Hepatocyte (in vitro differentiated cells): ENCODE data around the gene PAX5. TPM values are rescaled to one million over a fixed set of nuclear protein-coding genes. Genes with fewer than 3 reads are reported as not detected.
A peak's percentile ranks its signal among the peaks of the same experiment; 100 is the strongest.

ENCODE experiments used
- DNase-seq: peaks from one replicate; pipeline ENCODE4 v3.0.0-alpha.2; 2016; ENCODE audit warnings: low spot score
- H2AFZ ChIP-seq: fragments of 200-600 bp; sonication (generic); 2 replicates; pipeline ENCODE4 v1.6.0; 2016; ENCODE audit warnings: antibody characterized with exemption, mild to moderate bottlenecking
- H3K27ac ChIP-seq: fragments of 200-600 bp; sonication (generic); 2 replicates; pipeline ENCODE4 v1.5.1; 2016; ENCODE audit warnings: mild to moderate bottlenecking
- H3K27me3 ChIP-seq: fragments of 200-600 bp; sonication (generic); 2 replicates; pipeline ENCODE4 v1.6.1; 2016
- H3K36me3 ChIP-seq: fragments of 200-600 bp; sonication (generic); replicated peaks from 2 replicates; pipeline ENCODE4 v1.5.1; 2016; ENCODE audit warnings: low read depth; ENCODE audit not compliant: insufficient read depth
- H3K4me1 ChIP-seq: fragments of 200-600 bp; sonication (generic); 2 replicates; pipeline ENCODE4 v1.5.1; 2016; ENCODE audit warnings: mild to moderate bottlenecking, moderate library complexity; ENCODE audit not compliant: insufficient read depth
- H3K4me2 ChIP-seq: fragments of 200-600 bp; sonication (generic); 2 replicates; pipeline ENCODE4 v1.6.0; 2016
- H3K4me3 ChIP-seq: fragments of 200-600 bp; sonication (generic); 2 replicates; pipeline ENCODE4 v1.5.1; 2016; ENCODE audit warnings: mild to moderate bottlenecking
- H3K79me2 ChIP-seq: fragments of 200-600 bp; sonication (generic); 2 replicates; pipeline ENCODE4 v1.6.0; 2017; ENCODE audit warnings: mild to moderate bottlenecking
- H3K9me2 ChIP-seq: fragments of 200-600 bp; sonication (generic); replicated peaks from 2 replicates; pipeline ENCODE4 v1.6.0; 2017; ENCODE audit warnings: mild to moderate bottlenecking; ENCODE audit not compliant: insufficient read depth
- H3K9me3 ChIP-seq: fragments of 200-600 bp; sonication (generic); 2 replicates; pipeline ENCODE4 v1.5.1; 2016; ENCODE audit warnings: low read depth, mild to moderate bottlenecking
- H4K20me1 ChIP-seq: fragments of 200-600 bp; sonication (generic); 2 replicates; pipeline ENCODE4 v1.6.0; 2016; ENCODE audit warnings: mild to moderate bottlenecking; ENCODE audit not compliant: insufficient read depth, poor library complexity, severe bottlenecking
- EZH2 ChIP-seq: fragments of 200-600 bp; sonication (generic); IDR thresholded peaks from 2 replicates; pipeline ENCODE4 v1.6.1; 2016; ENCODE audit warnings: antibody characterized with exemption, mild to moderate bottlenecking, borderline replicate concordance
- EZH2phosphoT487 ChIP-seq: fragments of 200-600 bp; sonication (generic); IDR thresholded peaks from one replicate; pipeline ENCODE4 v1.6.1; 2018; ENCODE audit warnings: antibody characterized with exemption, mild to moderate bottlenecking, low read depth, moderate library complexity; ENCODE audit not compliant: unreplicated experiment, severe bottlenecking
- WGBS: methylation state at CpG from one replicate; pipeline ENCODE4 v1.1.6; 2016; ENCODE audit warnings: low lambda C conversion rate; ENCODE audit errors: missing lambda C conversion rate; 5-methylcytosine and 5-hydroxymethylcytosine counted together
- polyA plus RNA-seq: library from polyadenylated mRNA; unstranded; fragments of >200 nt; fragmentation: Nextera tagmentation; extraction: Ambion mirVana; gene quantifications from 2 replicates; pipeline ENCODE4 v1.2.1, GENCODE V29; 2016
- total RNA-seq: library from RNA; depleted of rRNA; stranded (reverse); fragments of >200 nt; gene quantifications from 2 replicates; pipeline ENCODE4 v1.2.3, GENCODE V29; 2014
- TF ChIP-seq, protein P1 (sequence below): fragments of 200-600 bp; sonication (generic); IDR thresholded peaks from 2 replicates; pipeline ENCODE4 v1.5.1; 2016; ENCODE audit warnings: antibody characterized with exemption, mild to moderate bottlenecking; ENCODE audit not compliant: poor library complexity

PAX5 gene
- total and polyA plus RNA-seq, 2 experiments from 2014 or later, result not detected

- H3K36me3 ChIP-seq, result no peaks in the 10 kb centered on the region
- no peaks in the 10 kb centered on the region for H4K20me1 ChIP-seq
- H3K4me1 ChIP-seq, result no peaks in the 10 kb centered on the region
- no peak for DNase-seq
- H3K9me2 ChIP-seq, result no peaks in the 10 kb centered on the region
- no peak overlapping the region for H2AFZ ChIP-seq
- H3K79me2 ChIP-seq, result no peaks in the 10 kb centered on the region
- peaks cover 99% of the 10 kb centered on the region for H3K27me3 ChIP-seq
- H3K27ac ChIP-seq, result no peak overlapping the region
- H3K4me3 ChIP-seq, result no peak overlapping the region
- WGBS, result 72% methylated on average over 5 of the region's 5 CpGs
- TF ChIP-seq EZH2 (no peak), EZH2phosphoT487 (no peak)
- TF ChIP-seq, protein P1, sequence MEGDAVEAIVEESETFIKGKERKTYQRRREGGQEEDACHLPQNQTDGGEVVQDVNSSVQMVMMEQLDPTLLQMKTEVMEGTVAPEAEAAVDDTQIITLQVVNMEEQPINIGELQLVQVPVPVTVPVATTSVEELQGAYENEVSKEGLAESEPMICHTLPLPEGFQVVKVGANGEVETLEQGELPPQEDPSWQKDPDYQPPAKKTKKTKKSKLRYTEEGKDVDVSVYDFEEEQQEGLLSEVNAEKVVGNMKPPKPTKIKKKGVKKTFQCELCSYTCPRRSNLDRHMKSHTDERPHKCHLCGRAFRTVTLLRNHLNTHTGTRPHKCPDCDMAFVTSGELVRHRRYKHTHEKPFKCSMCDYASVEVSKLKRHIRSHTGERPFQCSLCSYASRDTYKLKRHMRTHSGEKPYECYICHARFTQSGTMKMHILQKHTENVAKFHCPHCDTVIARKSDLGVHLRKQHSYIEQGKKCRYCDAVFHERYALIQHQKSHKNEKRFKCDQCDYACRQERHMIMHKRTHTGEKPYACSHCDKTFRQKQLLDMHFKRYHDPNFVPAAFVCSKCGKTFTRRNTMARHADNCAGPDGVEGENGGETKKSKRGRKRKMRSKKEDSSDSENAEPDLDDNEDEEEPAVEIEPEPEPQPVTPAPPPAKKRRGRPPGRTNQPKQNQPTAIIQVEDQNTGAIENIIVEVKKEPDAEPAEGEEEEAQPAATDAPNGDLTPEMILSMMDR, result no peak
- no peaks in the 10 kb centered on the region for H3K9me3 ChIP-seq
- H3K4me2 ChIP-seq, result no peak overlapping the region
Observed at GRCh38 chr9:37004424-37004935, 29.6 kb downstream of the PAX5 start.

GRCh38 chr9:37002413-37003217 is 31.5 kb downstream of the PAX5 start:
- Histone ChIP-seq H3K4me1 (no peaks in the 10 kb centered on the region), H3K4me2 (peak overlapping the region; percentile 60), H3K4me3 (no peak overlapping the region), H2AFZ (no peak overlapping the region), H3K36me3 (no peaks in the 10 kb centered on the region), H4K20me1 (no peaks in the 10 kb centered on the region), H3K27me3 (peaks cover 90% of the 10 kb centered on the region), H3K9me2 (no peaks in the 10 kb centered on the region), H3K27ac (no peak overlapping the region), H3K79me2 (no peaks in the 10 kb centered on the region), H3K9me3 (no peaks in the 10 kb centered on the region)
- TF ChIP-seq, protein P1, result no peak
- TF ChIP-seq EZH2, result peak; percentile 92
- DNase-seq, result no peak
- 9% methylated on average over 37 of the region's 62 CpGs for WGBS

- H4K20me1 ChIP-seq, result no peaks in the 10 kb centered on the region
- DNase-seq, result no peak
- 57% methylated on average over 10 of the region's 11 CpGs for WGBS
- H3K27me3 ChIP-seq, result peaks cover 90% of the 10 kb centered on the region
- TF ChIP-seq, protein P1, result no peak
- TF ChIP-seq EZH2 (no peak), EZH2phosphoT487 (no peak)
- H3K4me3 ChIP-seq, result no peak overlapping the region
- H2AFZ ChIP-seq, result no peak overlapping the region
- no peak overlapping the region for H3K27ac ChIP-seq
- H3K36me3 ChIP-seq, result no peaks in the 10 kb centered on the region
- H3K4me2 ChIP-seq, result no peak overlapping the region
- no peaks in the 10 kb centered on the region for H3K79me2 ChIP-seq
- H3K4me1 ChIP-seq, result no peaks in the 10 kb centered on the region
- H3K9me3 ChIP-seq, result no peaks in the 10 kb centered on the region
- H3K9me2 ChIP-seq, result no peaks in the 10 kb centered on the region
Observed at GRCh38 chr9:37002036-37002412, 32.0 kb downstream of the PAX5 start.
